Measurements from ENCODE around the gene WTIP. TPM values are rescaled to one million over a fixed set of nuclear protein-coding genes. Genes with fewer than 3 reads are reported as not detected.
A peak's percentile ranks its signal among the peaks of the same experiment; 100 is the strongest.

WTIP gene
- polyA plus RNA-seq: 1 to 10 TPM in 3 of 4 donors, not detected in 1; 2.4 to 5.8 (median 3.8) TPM
- long read RNA-seq, donor 1, full-length matches to known transcripts: 1 of 1 reads
- long read RNA-seq, donor 1, partial matches to known transcripts: 0 of 1 reads
- long read RNA-seq, donor 1, other reads (novel, unspliced or antisense): 0 of 1 reads
- long read RNA-seq, donor 2, full-length matches to known transcripts: 2 of 2 reads
- long read RNA-seq, donor 2, partial matches to known transcripts: 0 of 2 reads
- long read RNA-seq, donor 2, other reads (novel, unspliced or antisense): 0 of 2 reads
- long read RNA-seq, donor 3: 0 reads
- long read RNA-seq, donor 4: 0 reads
- long read RNA-seq, donor 5, full-length matches to known transcripts: 2 of 2 reads
- long read RNA-seq, donor 5, partial matches to known transcripts: 0 of 2 reads
- long read RNA-seq, donor 5, other reads (novel, unspliced or antisense): 0 of 2 reads
- long read RNA-seq, donor 6: 0 reads
- long read RNA-seq, donor 7, full-length matches to known transcripts: 20 of 61 reads
- long read RNA-seq, donor 7, partial matches to known transcripts: 41 of 61 reads
- long read RNA-seq, donor 7, other reads (novel, unspliced or antisense): 0 of 61 reads
- long read RNA-seq, donor 8, full-length matches to known transcripts: 1 of 1 reads
- long read RNA-seq, donor 8, partial matches to known transcripts: 0 of 1 reads
- long read RNA-seq, donor 8, other reads (novel, unspliced or antisense): 0 of 1 reads
- long read RNA-seq, donor 9: 0 reads
- long read RNA-seq, donor 10, full-length matches to known transcripts: 4 of 4 reads
- long read RNA-seq, donor 10, partial matches to known transcripts: 0 of 4 reads
- long read RNA-seq, donor 10, other reads (novel, unspliced or antisense): 0 of 4 reads

GRCh38 chr19:34480971-34481841, at the start of gene WTIP:
TSS of gene WTIP (plus strand) at chr19:34481758. CDS start at chr19:34481975, 217 bp downstream.
- Histone ChIP-seq H3K27me3 (ENCODE audit: control insufficient read depth in 3 of 3, insufficient read depth in 3 of 3, low read length in 3 of 3) (peaks cover 7 to 34% (median 23%) of the 10 kb centered on the region in 3 donors), H3K4me3 (ENCODE audit: low read depth in 1 of 3, low read length in 3 of 3) (peak within 1 kb of the TSS; percentile 42 to 55 (median 48)), H3K4me1 (ENCODE audit: control insufficient read depth in 3 of 3, insufficient read depth in 2 of 3, low read depth in 1 of 3, low read length in 2 of 3) (no peaks in the 10 kb centered on the region), H3K27ac (ENCODE audit: low read depth in 1 of 3, low read length in 2 of 3) (peak within 1 kb of the TSS in 2 of 3 donors; percentile 43 to 84), H3K36me3 (ENCODE audit: control insufficient read depth in 3 of 3, insufficient read depth in 2 of 3, low read depth in 1 of 3, low read length in 3 of 3) (no peaks in the 10 kb centered on the region), H3K9me3 (ENCODE audit: control insufficient read depth in 2 of 2, insufficient read depth in 1 of 2, low read depth in 1 of 2, low read length in 1 of 2) (no peaks in the 10 kb centered on the region)
- peak in 1 of 2 donors; percentile 81 for DNase-seq
- no peak for FAIRE-seq
- WGBS, 3 donors: 4 to 8% (median 8%) methylated on average over 39 to 95 of the region's 95 CpGs

GRCh38 chr19:34432797-34433196, 48.8 kb upstream of the WTIP start:
- FAIRE-seq: no peak
- Histone ChIP-seq H3K36me3 (ENCODE audit: control insufficient read depth in 3 of 3, insufficient read depth in 2 of 3, low read depth in 1 of 3, low read length in 3 of 3) (peaks cover 3 to 41% (median 8%) of the 10 kb centered on the region in 3 donors), H3K27me3 (ENCODE audit: control insufficient read depth in 3 of 3, insufficient read depth in 3 of 3, low read length in 3 of 3) (no peaks in the 10 kb centered on the region), H3K4me1 (ENCODE audit: control insufficient read depth in 3 of 3, insufficient read depth in 2 of 3, low read depth in 1 of 3, low read length in 2 of 3) (peaks cover 0 to 13% (median 8%) of the 10 kb centered on the region in 3 donors), H3K9me3 (ENCODE audit: control insufficient read depth in 2 of 2, insufficient read depth in 1 of 2, low read depth in 1 of 2, low read length in 1 of 2) (no peaks in the 10 kb centered on the region), H3K27ac (ENCODE audit: low read depth in 1 of 3, low read length in 2 of 3) (no peak overlapping the region), H3K4me3 (ENCODE audit: low read depth in 1 of 3, low read length in 3 of 3) (no peak overlapping the region)
- 84 to 87% (median 84%) methylated on average over 5 of the region's 5 CpGs for WGBS, 3 donors
- DNase-seq: no peak

- Histone ChIP-seq H3K9me3 (ENCODE audit: control insufficient read depth in 2 of 2, insufficient read depth in 1 of 2, low read depth in 1 of 2, low read length in 1 of 2) (no peaks in the 10 kb centered on the region), H3K36me3 (ENCODE audit: control insufficient read depth in 3 of 3, insufficient read depth in 2 of 3, low read depth in 1 of 3, low read length in 3 of 3) (peaks cover 8 to 55% (median 10%) of the 10 kb centered on the region in 3 donors), H3K4me1 (ENCODE audit: control insufficient read depth in 3 of 3, insufficient read depth in 2 of 3, low read depth in 1 of 3, low read length in 2 of 3) (no peaks in the 10 kb centered on the region), H3K27me3 (ENCODE audit: control insufficient read depth in 3 of 3, insufficient read depth in 3 of 3, low read length in 3 of 3) (no peaks in the 10 kb centered on the region), H3K27ac (ENCODE audit: low read depth in 1 of 3, low read length in 2 of 3) (no peak overlapping the region), H3K4me3 (ENCODE audit: low read depth in 1 of 3, low read length in 3 of 3) (no peak overlapping the region)
- DNase-seq: no peak
- 90 to 97% (median 91%) methylated on average over 3 of the region's 3 CpGs for WGBS, 3 donors
- FAIRE-seq: no peak
Measured at GRCh38 chr19:34436716-34437115, 44.8 kb upstream of the WTIP start.

GRCh38 chr19:34448191-34448590, 33.4 kb upstream of the WTIP start:
- Histone ChIP-seq H3K4me1 (ENCODE audit: control insufficient read depth in 3 of 3, insufficient read depth in 2 of 3, low read depth in 1 of 3, low read length in 2 of 3) (no peaks in the 10 kb centered on the region), H3K9me3 (ENCODE audit: control insufficient read depth in 2 of 2, insufficient read depth in 1 of 2, low read depth in 1 of 2, low read length in 1 of 2) (no peaks in the 10 kb centered on the region), H3K27ac (ENCODE audit: low read depth in 1 of 3, low read length in 2 of 3) (no peak overlapping the region), H3K27me3 (ENCODE audit: control insufficient read depth in 3 of 3, insufficient read depth in 3 of 3, low read length in 3 of 3) (no peaks in the 10 kb centered on the region), H3K4me3 (ENCODE audit: low read depth in 1 of 3, low read length in 3 of 3) (no peak overlapping the region), H3K36me3 (ENCODE audit: control insufficient read depth in 3 of 3, insufficient read depth in 2 of 3, low read depth in 1 of 3, low read length in 3 of 3) (peaks cover 7 to 40% (median 20%) of the 10 kb centered on the region in 3 donors)
- FAIRE-seq: no peak
- no peak for DNase-seq
- 98 to 100% (median 100%) methylated on average over 3 of the region's 3 CpGs for WGBS, 3 donors

- no peak for FAIRE-seq
- peaks cover 4 to 42% (median 13%) of the 10 kb centered on the region in 3 donors for H3K36me3 ChIP-seq (ENCODE audit: control insufficient read depth in 3 of 3, insufficient read depth in 2 of 3, low read depth in 1 of 3, low read length in 3 of 3)
Measured at GRCh38 chr19:34452723-34453122, 28.8 kb upstream of the WTIP start.

GRCh38 chr19:34454091-34454490, 27.5 kb upstream of the WTIP start:
- H3K4me3 ChIP-seq (ENCODE audit: low read depth in 1 of 3, low read length in 3 of 3): no peak overlapping the region
- no peak for DNase-seq
- FAIRE-seq: no peak
- no peaks in the 10 kb centered on the region for H3K27me3 ChIP-seq (ENCODE audit: control insufficient read depth in 3 of 3, insufficient read depth in 3 of 3, low read length in 3 of 3)
- no peaks in the 10 kb centered on the region for H3K9me3 ChIP-seq (ENCODE audit: control insufficient read depth in 2 of 2, insufficient read depth in 1 of 2, low read depth in 1 of 2, low read length in 1 of 2)
- H3K4me1 ChIP-seq (ENCODE audit: control insufficient read depth in 3 of 3, insufficient read depth in 2 of 3, low read depth in 1 of 3, low read length in 2 of 3): no peaks in the 10 kb centered on the region
- 88 to 91% (median 89%) methylated on average over 2 of the region's 2 CpGs for WGBS, 3 donors
- no peak overlapping the region for H3K27ac ChIP-seq (ENCODE audit: low read depth in 1 of 3, low read length in 2 of 3)
- peaks cover 9 to 40% (median 13%) of the 10 kb centered on the region in 3 donors for H3K36me3 ChIP-seq (ENCODE audit: control insufficient read depth in 3 of 3, insufficient read depth in 2 of 3, low read depth in 1 of 3, low read length in 3 of 3)

More at GRCh38 chr19:34452723-34453122, 28.8 kb upstream of the WTIP start:
- Histone ChIP-seq H3K4me3 (ENCODE audit: low read depth in 1 of 3, low read length in 3 of 3) (no peak overlapping the region), H3K27ac (ENCODE audit: low read depth in 1 of 3, low read length in 2 of 3) (no peak overlapping the region), H3K9me3 (ENCODE audit: control insufficient read depth in 2 of 2, insufficient read depth in 1 of 2, low read depth in 1 of 2, low read length in 1 of 2) (no peaks in the 10 kb centered on the region), H3K4me1 (ENCODE audit: control insufficient read depth in 3 of 3, insufficient read depth in 2 of 3, low read depth in 1 of 3, low read length in 2 of 3) (no peaks in the 10 kb centered on the region), H3K27me3 (ENCODE audit: control insufficient read depth in 3 of 3, insufficient read depth in 3 of 3, low read length in 3 of 3) (no peaks in the 10 kb centered on the region)
- no peak for DNase-seq

- no peak overlapping the region for H3K4me3 ChIP-seq (ENCODE audit: low read depth in 1 of 3, low read length in 3 of 3)
Measured at GRCh38 chr19:34454685-34455084, 26.9 kb upstream of the WTIP start.

More at GRCh38 chr19:34454685-34455084, 26.9 kb upstream of the WTIP start:
- WGBS, 3 donors: 78 to 95% (median 87%) methylated on average over 3 of the region's 3 CpGs
- FAIRE-seq (no peak), DNase-seq (no peak)
- Histone ChIP-seq H3K27me3 (ENCODE audit: control insufficient read depth in 3 of 3, insufficient read depth in 3 of 3, low read length in 3 of 3) (no peaks in the 10 kb centered on the region), H3K9me3 (ENCODE audit: control insufficient read depth in 2 of 2, insufficient read depth in 1 of 2, low read depth in 1 of 2, low read length in 1 of 2) (no peaks in the 10 kb centered on the region), H3K4me1 (ENCODE audit: control insufficient read depth in 3 of 3, insufficient read depth in 2 of 3, low read depth in 1 of 3, low read length in 2 of 3) (no peaks in the 10 kb centered on the region), H3K36me3 (ENCODE audit: control insufficient read depth in 3 of 3, insufficient read depth in 2 of 3, low read depth in 1 of 3, low read length in 3 of 3) (peaks cover 12 to 38% (median 13%) of the 10 kb centered on the region in 3 donors), H3K27ac (ENCODE audit: low read depth in 1 of 3, low read length in 2 of 3) (no peak overlapping the region)
